NCI-H1436 treated with DMSO at 0.1 percent for 48 hours (cell line): ENCODE results near the gene PKM.

ENCODE experiments used
- DNase-seq: peaks from one replicate; lab custom pipeline; 2025; lab: John Stamatoyannopoulos, UW

Gene PKM

GRCh38 chr15:72155635-72156616, 75.1 kb downstream of the PKM start:
- DNase-seq = peak; percentile 29

- no peak for DNase-seq
These were observed 75.9 kb downstream of the PKM start for GRCh38 chr15:72155003-72155621.

GRCh38 chr15:72154316-72154715, 76.7 kb downstream of the PKM start:
- DNase-seq = no peak

- DNase-seq = no peak
These were observed 77.6 kb downstream of the PKM start for GRCh38 chr15:72153269-72154000.
